NCI-H146 (cell line): ENCODE measurements around the gene ETFDH.
"Not testable (repeated sequence)": the region's sequence is repeated elsewhere in the genome, so short reads cannot be mapped to it uniquely, and the experiment has no call there.

Experiments
- DNase-seq: peaks from one replicate; lab custom pipeline; 2025; lab: John Stamatoyannopoulos, UW

The ETFDH gene

DNA sequence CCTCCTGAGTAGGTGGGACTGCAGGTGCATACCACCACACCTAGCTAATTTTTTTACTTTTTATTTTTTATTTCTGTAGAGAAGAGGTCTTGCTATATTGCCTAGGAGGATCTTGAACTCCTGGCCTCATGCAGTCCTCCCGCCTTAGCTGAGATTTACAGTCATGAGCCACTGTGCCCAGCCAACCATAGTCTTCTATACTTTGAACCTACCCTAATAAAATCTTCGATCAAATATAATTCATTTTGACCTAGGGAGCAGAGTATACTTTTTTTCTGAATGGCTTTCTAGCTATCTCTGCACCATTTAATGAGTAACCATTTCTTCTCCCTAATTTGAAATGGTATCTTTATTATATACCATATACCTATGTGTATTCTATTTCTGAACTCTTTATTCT lies 6.7 kb downstream of the ETFDH start:
- no peak for DNase-seq

- DNase-seq, result no peak
Measured at GRCh38 chr4:158681629-158682028, 9.5 kb downstream of the ETFDH start.

- DNase-seq, result no peak
Measured at GRCh38 chr4:158682066-158682465, 10.0 kb downstream of the ETFDH start.

DNA sequence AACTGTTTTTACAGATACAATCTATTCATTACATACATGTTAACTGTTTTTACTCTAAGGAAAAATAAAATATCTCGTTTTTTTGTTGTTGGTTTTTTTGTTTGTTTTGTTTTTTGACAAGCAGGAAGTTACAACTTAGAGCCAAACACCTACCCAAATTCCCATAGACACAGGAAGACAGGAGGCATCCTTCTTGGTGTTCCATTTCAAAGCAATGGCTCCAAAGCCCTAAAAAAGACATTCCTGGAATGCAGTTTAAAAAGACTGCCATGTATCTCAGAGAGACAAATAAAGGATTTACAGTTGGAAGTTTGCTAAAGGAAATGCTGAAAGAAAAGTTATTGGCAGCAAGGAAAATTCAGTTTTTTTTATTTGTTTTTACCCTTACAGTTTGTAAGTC lies 16.7 kb downstream of the ETFDH start:
- no peak for DNase-seq

DNA sequence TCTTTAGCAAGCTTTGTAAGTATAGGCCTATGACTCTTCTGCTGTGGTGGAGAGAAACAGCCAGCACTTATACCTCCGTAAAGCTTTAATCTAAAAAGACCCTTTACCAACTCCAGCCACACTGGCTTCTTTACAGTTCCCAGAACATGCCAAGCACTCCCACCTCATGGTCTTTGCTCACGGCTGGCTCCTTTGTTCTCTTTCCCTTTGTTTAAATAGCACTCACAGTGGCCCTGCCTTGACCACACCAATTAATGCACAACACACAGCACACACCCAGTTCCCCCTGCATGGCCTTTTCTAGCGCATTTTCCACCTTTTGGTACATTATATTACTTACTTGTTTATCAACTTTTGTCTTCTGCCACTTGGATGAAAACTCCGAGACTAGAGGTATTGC lies 32.2 kb downstream of the ETFDH start:
- DNase-seq, result peak; percentile 5

- DNase-seq, result no peak
Measured at GRCh38 chr4:158710814-158711213, 38.7 kb downstream of the ETFDH start.

DNA sequence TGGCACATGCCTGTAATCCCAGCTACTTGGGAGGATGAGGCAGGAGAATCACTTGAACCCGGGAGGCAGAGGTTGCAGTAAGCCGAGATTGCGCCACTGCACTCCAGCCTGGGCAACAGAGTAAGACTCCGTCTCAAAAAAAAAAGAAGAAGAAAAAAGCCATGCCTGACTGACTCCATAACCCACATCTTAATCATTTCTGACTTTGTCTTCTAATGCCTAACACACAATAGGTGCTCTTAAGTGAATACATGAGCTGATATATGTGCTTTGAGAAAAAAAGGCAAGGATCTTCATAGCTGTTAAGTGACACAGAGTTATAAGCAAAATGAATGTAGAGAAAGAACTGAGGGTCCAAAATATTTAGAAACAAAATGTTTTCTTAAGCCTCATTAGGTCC lies 40.5 kb downstream of the ETFDH start:
- not testable (repeated sequence) for DNase-seq

DNA sequence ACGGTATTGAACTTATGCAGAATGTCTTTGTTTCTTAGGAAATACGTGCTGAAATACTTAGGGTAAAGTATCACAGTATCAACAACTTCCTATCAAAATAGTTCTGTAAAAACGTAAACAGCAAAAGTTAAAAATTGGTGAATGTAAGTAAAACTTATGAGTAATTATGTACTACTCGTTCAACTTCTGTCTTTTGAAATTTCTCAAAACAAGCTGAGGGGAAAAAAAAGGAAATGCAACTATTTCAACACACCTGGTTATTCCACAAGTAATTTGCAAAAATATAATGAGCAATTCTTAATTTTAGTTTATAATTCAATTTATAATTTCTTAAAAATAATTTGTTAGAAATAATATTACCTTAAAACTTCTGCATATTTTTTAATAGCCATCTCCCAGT lies 42.8 kb downstream of the ETFDH start:
- no peak for DNase-seq

GRCh38 chr4:158715802-158716201 lies 43.7 kb downstream of the ETFDH start:
- DNase-seq, result no peak

GRCh38 chr4:158721680-158722079 lies 49.6 kb downstream of the ETFDH start:
- DNase-seq, result no peak

GRCh38 chr4:158722291-158722916 lies 50.3 kb downstream of the ETFDH start:
- peak; percentile 19 for DNase-seq

- DNase-seq, result peak; percentile 88
Measured at GRCh38 chr4:158722917-158723793, 51.1 kb downstream of the ETFDH start, which contains the start of gene PPID. Gene PPID, minus strand, starts transcription at chr4:158723396. Its CDS starts 108 bp downstream, at chr4:158723288.

DNA sequence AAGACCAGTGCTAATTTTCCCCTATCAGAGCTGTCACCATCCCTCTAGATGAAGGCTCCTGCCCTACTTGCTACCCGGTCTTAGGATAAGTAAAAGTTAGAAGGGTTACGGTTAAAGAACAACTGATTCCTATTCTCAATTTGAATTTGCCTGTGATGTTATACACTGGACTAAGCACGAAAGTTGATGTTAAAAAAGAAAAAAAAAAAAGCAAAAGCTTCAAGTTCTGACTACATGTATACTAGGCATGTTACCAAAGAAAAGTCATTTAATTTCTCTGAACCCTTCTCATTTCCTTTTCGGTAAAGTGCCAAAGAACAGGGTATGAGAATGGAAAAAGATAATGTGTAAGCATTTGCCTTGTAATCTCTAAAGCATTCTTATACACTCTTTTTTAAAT lies 52.5 kb downstream of the ETFDH start:
- no peak for DNase-seq

- DNase-seq, result no peak
Measured at GRCh38 chr4:158726633-158727032, 54.5 kb downstream of the ETFDH start.

DNA sequence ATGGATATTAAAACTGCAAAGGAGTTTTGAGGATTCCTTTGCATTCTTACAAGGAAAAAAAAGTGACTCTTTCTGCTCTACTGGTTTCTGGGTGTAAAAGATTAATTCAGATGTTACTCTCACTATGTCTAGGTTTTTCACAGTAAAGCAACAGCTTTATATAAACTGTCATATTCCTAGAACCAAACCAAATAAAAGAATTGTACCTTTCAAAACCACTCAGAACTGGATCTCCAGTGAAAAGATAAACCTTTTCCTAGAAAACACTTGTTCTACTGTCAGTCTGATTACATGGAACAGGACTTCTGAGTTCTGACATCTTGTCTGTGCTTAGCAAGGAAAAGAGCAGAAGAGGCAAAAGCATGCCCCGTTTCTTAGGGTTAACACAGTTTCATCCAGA lies 56.1 kb downstream of the ETFDH start:
- no peak for DNase-seq

DNA sequence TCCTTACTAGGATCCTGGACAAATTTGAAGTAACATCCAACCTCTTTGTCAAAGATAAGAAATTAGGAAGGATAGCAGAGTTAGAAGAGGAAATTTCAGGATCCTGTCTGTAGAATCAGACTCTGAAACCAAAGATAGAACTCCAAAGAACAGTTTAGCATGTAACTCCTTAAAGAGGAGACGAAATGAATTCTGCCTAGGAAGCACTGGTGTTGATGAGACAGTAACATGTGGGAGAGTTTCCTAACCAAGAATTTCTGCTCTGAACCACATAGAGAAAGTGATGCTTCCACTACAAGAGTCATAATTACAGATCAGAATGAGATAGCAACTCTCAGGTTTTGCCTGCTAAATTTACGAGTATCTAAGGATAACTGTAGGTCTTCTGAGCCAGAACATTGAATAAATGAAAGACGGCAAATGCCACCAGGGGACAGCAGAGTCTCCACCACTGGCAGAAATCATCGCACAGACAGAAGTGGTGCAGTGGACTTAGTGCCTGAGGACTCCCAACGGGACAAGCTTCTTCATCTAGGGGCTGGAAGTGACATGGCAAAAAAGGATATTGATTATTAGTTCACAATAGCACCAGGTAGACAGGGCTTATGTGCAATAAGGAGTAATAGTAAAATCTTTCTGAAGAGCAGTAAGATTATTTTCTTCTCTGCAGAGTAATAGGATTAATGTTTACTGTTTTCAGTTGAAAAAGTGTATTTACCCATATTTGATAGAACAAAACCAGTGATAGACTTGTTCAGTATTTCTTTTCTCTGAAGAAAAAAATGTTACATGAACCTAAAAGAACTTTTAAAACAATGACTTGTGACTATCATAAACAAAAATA lies 57.8 kb downstream of the ETFDH start:
- DNase-seq, result peak; percentile 45

- DNase-seq, result no peak
Measured at GRCh38 chr4:158738866-158739265, 66.8 kb downstream of the ETFDH start.

GRCh38 chr4:158739600-158739999 lies 67.5 kb downstream of the ETFDH start:
- no peak for DNase-seq

DNA sequence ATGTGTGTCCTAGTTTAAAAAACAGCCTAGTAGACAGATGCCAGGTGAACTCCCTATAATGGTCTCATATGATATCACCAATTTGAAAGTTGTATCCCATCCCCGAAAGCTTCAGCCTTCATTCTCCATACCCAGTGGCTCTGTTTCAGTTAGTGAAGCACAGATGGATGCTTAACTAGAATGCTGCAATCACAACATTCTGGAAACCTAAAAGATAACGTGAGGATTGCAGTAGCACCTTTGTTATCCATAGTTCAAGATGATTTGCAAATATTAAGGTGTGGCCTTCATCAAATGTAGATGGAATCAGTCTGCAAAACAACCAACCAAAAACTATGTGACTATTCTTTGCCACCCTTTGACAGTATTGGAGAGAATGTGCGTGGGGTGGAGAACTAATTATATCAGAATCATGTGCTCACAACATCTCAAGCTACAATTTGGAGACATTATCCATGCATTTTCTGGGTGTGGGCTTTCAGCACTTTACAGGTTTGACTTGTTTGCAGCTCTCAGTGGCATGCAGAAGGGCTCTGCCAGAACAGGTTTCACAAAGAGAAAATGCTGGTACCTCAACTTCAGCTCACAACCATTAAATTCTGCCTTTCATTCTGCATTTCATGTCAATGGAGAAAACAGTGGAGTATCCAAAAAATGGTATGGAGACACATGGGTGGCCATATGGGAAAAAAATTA lies 69.4 kb downstream of the ETFDH start:
- DNase-seq, result peak; percentile 54

DNA sequence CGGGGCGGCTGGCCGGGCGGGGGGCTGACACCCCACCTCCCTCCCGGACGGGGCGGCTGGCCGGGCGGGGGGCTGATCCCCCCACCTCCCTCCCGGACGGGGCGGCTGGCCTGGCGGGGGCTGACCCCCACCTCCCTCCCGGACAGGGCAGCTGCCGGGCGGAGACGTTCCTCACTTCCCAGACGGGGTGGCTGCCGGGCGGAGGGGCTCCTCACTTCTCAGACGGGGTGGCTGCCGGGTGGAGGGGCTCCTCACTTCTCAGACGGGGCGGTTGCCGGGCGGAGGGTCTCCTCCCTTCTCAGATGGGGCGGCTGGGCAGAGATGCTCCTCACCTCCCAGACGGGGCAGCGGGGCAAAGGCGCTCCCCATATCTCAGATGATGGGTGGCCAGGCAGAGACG lies 74.4 kb downstream of the ETFDH start:
- DNase-seq, result not testable (repeated sequence)

DNA sequence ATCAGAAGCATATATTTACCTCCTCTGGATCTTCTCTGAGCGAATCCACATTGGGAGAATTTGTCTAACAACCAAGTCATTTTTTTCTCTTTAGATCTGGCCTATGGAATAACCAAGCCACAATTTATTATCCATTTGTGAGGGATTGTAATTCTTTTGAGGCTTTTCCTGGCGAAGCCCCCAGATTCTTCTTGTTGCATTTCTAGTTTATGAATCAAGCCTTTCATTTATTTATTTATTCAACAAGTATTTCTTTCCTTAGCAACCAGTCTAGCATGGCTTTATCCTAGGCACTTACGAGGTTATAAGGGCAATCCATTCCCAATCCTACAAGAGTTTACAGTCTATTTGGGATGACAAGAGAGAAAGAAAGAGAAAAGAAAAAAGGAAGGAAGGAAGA lies 78.3 kb downstream of the ETFDH start:
- DNase-seq, result no peak
